ENCODE results near the gene TSPAN17. TPM values are rescaled to one million over a fixed set of nuclear protein-coding genes. Genes with fewer than 3 reads are reported as not detected.

TSPAN17 gene
- total RNA-seq, 1 experiment from 2014 or later, result 50.1 TPM

- Histone ChIP-seq H3K27me3 (ENCODE audit: insufficient read depth, low read length) (no peaks in the 10 kb centered on the region), H3K4me1 (ENCODE audit: control insufficient read depth in 1 of 2, insufficient read depth in 2 of 2, low read length in 2 of 2) (no peaks in the 10 kb centered on the region; a peak in 1 of 4 replicates), H3K4me3 (replicated peaks in 1 of 2; ENCODE audit: low read depth in 1 of 2, low read length in 2 of 2) (no peak overlapping the region), H2AFZ (ENCODE audit: low read depth, low read length, poor library complexity, severe bottlenecking) (no peak overlapping the region), H4K20me1 (ENCODE audit: insufficient read depth) (no peaks in the 10 kb centered on the region), H3K4me2 (ENCODE audit: low read length) (no peak overlapping the region), H3K27ac (ENCODE audit: low read depth, low read length) (no peak overlapping the region), H3K9ac (ENCODE audit: low read length) (no peak overlapping the region), H3K9me3 (ENCODE audit: control insufficient read depth in 1 of 2, insufficient read depth in 1 of 2, low read depth in 1 of 2, low read length in 2 of 2) (no peaks in the 10 kb centered on the region), H3K36me3 (ENCODE audit: control insufficient read depth in 1 of 2, insufficient read depth in 2 of 2, low read length in 2 of 2) (no peaks in the 10 kb centered on the region), H3K79me2 (ENCODE audit: insufficient read depth, low read length) (no peaks in the 10 kb centered on the region), H3K9me2 (ENCODE audit: insufficient read depth) (no peaks in the 10 kb centered on the region)
- intact Hi-C loops (cut with micrococcal nuclease), result loop anchor here (2.0 to 10.0 kb wide), 3 partner anchors 162 to 645 kb away; partner anchors contain the start of genes PRELID1 and RAB24
- ATAC-seq (no peak), DNase-seq (ENCODE audit: low read depth, low spot score) (no peak)
- POLR2A ChIA-PET, result interaction anchor here (0.6 to 1.3 kb wide), 3 partner anchors 13 to 346 kb away, joined by 3 to 4 read pairs (median 3); partner anchors contain the start of gene TSPAN17
- CTCF ChIA-PET, result interaction anchor here (0.6 to 3.2 kb wide), 45 partner anchors 8 to 930 kb away, joined by 3 to 79 read pairs (median 5); partner anchors contain the start of genes FGFR4, HK3 and TSPAN17
- TF ChIP-seq EZH2 (IDR thresholded peaks at IDR 0.05) (no peak), EGR1 (IDR thresholded peaks at IDR 0.05; ENCODE audit: low read depth) (no peak), ELF1 (IDR thresholded peaks at IDR 0.05; ENCODE audit: borderline replicate concordance, low read depth) (no peak), POLR2A (IDR thresholded peaks at IDR 0.05; ENCODE audit: borderline replicate concordance, extremely low read depth, insufficient read depth, insufficient read length) (no peak), CBX3 (IDR thresholded peaks at IDR 0.05; ENCODE audit: low read depth) (no peak), MAX (IDR thresholded peaks at IDR 0.05) (no peak), JUND (IDR thresholded peaks at IDR 0.05) (no peak), ZFX (IDR thresholded peaks at IDR 0.05) (no peak), FOSL1 (IDR thresholded peaks at IDR 0.05; ENCODE audit: low read depth) (no peak), EZH2phosphoT487 (IDR thresholded peaks at IDR 0.05; ENCODE audit: borderline replicate concordance) (no peak), SIN3A (IDR thresholded peaks at IDR 0.05; ENCODE audit: low read depth) (no peak), SRF (IDR thresholded peaks at IDR 0.05; ENCODE audit: low read depth) (no peak), ZNF274 (IDR thresholded peaks at IDR 0.05; ENCODE audit: low read depth, low read length) (no peak), SP1 (IDR thresholded peaks at IDR 0.05; ENCODE audit: low read depth) (no peak), POLR2AphosphoS5 (IDR thresholded peaks at IDR 0.05; ENCODE audit: low read depth, low read length) (no peak)
- TF ChIP-seq, protein P1, sequence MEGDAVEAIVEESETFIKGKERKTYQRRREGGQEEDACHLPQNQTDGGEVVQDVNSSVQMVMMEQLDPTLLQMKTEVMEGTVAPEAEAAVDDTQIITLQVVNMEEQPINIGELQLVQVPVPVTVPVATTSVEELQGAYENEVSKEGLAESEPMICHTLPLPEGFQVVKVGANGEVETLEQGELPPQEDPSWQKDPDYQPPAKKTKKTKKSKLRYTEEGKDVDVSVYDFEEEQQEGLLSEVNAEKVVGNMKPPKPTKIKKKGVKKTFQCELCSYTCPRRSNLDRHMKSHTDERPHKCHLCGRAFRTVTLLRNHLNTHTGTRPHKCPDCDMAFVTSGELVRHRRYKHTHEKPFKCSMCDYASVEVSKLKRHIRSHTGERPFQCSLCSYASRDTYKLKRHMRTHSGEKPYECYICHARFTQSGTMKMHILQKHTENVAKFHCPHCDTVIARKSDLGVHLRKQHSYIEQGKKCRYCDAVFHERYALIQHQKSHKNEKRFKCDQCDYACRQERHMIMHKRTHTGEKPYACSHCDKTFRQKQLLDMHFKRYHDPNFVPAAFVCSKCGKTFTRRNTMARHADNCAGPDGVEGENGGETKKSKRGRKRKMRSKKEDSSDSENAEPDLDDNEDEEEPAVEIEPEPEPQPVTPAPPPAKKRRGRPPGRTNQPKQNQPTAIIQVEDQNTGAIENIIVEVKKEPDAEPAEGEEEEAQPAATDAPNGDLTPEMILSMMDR (IDR thresholded peaks at IDR 0.05 in 2 of 3, conservative IDR thresholded peaks at IDR 0.05 in 1 of 3; ENCODE audit: borderline replicate concordance in 1 of 3, insufficient read depth in 1 of 3, low read depth in 2 of 3, low read length in 2 of 3), result no peak
- RAD21 ChIA-PET (ENCODE audit: low non-redundant PET in 1 of 2, low total read pairs in 2 of 2, uncharacterized antibody in 2 of 2, unreplicated experiment in 2 of 2), result interaction anchor here (0.6 to 2.4 kb wide), 15 partner anchors 13 to 453 kb away, joined by 3 to 21 read pairs (median 3); partner anchors contain the start of genes CLTB (in 1 of the 2), FGFR4 (in 1 of the 2) and TSPAN17 (in 1 of the 2)
- BruUV-seq (replicated peaks), result no TSS peak
Observed at GRCh38 chr5:176659860-176660461, 12.7 kb downstream of the TSPAN17 start.

Data from HCT116 (cell line).